ENCODE measurements around the gene RBBP7.

The RBBP7 gene

DNA sequence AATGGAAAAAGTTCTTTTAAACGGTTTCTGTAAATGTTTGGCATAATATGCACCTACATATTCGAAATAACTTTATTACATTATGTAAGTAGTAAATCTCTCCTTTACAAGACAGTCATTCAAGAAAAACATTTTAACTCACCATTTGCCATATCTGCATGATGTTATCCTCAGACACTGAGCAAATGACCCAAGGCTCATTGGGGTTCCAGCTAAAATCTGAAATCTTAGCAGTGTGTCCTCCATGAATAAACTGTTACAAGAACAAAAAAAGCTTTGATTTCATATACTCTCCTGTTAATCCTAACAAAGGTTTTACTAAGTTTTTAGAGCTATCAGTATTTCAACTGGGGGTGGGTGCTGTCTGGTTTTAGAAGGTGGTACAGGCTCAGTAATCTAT lies 24.5 kb downstream of the RBBP7 start:
- no peaks in the 10 kb centered on the region for H4K20me1 ChIP-seq (ENCODE audit: insufficient read depth)
- H3K4me3 ChIP-seq (IDR thresholded peaks at IDR 0.05; ENCODE audit: insufficient read depth, low read depth, low read length): no peak overlapping the region
- TF ChIP-seq, protein P1, sequence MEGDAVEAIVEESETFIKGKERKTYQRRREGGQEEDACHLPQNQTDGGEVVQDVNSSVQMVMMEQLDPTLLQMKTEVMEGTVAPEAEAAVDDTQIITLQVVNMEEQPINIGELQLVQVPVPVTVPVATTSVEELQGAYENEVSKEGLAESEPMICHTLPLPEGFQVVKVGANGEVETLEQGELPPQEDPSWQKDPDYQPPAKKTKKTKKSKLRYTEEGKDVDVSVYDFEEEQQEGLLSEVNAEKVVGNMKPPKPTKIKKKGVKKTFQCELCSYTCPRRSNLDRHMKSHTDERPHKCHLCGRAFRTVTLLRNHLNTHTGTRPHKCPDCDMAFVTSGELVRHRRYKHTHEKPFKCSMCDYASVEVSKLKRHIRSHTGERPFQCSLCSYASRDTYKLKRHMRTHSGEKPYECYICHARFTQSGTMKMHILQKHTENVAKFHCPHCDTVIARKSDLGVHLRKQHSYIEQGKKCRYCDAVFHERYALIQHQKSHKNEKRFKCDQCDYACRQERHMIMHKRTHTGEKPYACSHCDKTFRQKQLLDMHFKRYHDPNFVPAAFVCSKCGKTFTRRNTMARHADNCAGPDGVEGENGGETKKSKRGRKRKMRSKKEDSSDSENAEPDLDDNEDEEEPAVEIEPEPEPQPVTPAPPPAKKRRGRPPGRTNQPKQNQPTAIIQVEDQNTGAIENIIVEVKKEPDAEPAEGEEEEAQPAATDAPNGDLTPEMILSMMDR (conservative IDR thresholded peaks at IDR 0.05; ENCODE audit: low read depth, low read length): no peak
- no peaks in the 10 kb centered on the region for H3K36me3 ChIP-seq (ENCODE audit: insufficient read depth)
- no peak overlapping the region for H3K9ac ChIP-seq
- no peaks in the 10 kb centered on the region for H3K4me1 ChIP-seq (ENCODE audit: low read depth, poor library complexity, severe bottlenecking)
- no peak overlapping the region for H3K4me2 ChIP-seq
- H3K27me3 ChIP-seq (ENCODE audit: insufficient read depth, low read depth): no peaks in the 10 kb centered on the region
- H3K27ac ChIP-seq: no peak overlapping the region
- no peak overlapping the region for H2AFZ ChIP-seq (ENCODE audit: low read depth)
- H3K79me2 ChIP-seq (ENCODE audit: insufficient read depth, low read depth): no peaks in the 10 kb centered on the region; the same call in 1 of the 2 replicates

GRCh38 chrX:16843208-16843909 lies 26.8 kb downstream of the RBBP7 start:
- Histone ChIP-seq H3K36me3 (ENCODE audit: insufficient read depth) (no peaks in the 10 kb centered on the region), H3K4me3 (IDR thresholded peaks at IDR 0.05; ENCODE audit: insufficient read depth, low read depth, low read length) (no peak overlapping the region)
- TF ChIP-seq, protein P1 (conservative IDR thresholded peaks at IDR 0.05; ENCODE audit: low read depth, low read length): no peak

DNA sequence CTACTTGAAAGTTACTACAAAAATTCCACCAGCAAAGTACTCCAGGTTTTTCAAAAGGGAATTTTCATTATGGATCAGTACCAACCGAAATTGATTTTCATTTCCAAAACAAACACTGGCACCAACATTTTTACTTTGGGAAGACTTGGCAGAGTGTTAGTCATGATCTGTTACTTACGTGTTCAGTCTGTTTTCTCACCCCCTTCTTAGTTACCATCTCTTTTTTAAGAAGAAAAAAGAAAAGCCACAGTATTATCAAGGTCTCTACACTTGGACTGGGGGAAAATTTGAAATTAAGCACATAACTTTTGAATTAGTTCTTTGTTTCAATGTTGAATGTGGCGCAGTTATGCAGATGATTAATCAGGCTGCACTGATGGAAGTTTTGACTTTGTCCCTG lies 27.5 kb downstream of the RBBP7 start:
- TF ChIP-seq, protein P1 (conservative IDR thresholded peaks at IDR 0.05; ENCODE audit: low read depth, low read length): no peak
- no peak overlapping the region for H3K4me3 ChIP-seq (IDR thresholded peaks at IDR 0.05; ENCODE audit: insufficient read depth, low read depth, low read length)
- no peaks in the 10 kb centered on the region for H3K36me3 ChIP-seq (ENCODE audit: insufficient read depth)
- no peak overlapping the region for H2AFZ ChIP-seq (ENCODE audit: low read depth)
- H3K4me1 ChIP-seq (ENCODE audit: low read depth, poor library complexity, severe bottlenecking): peaks cover 6% of the 10 kb centered on the region
- no peaks in the 10 kb centered on the region for H3K27me3 ChIP-seq (ENCODE audit: insufficient read depth, low read depth)
- no peak overlapping the region for H3K9ac ChIP-seq
- no peaks in the 10 kb centered on the region for H4K20me1 ChIP-seq (ENCODE audit: insufficient read depth)
- no peak overlapping the region for H3K27ac ChIP-seq
- H3K79me2 ChIP-seq (ENCODE audit: insufficient read depth, low read depth): no peaks in the 10 kb centered on the region
- no peak overlapping the region for H3K4me2 ChIP-seq

More at GRCh38 chrX:16843208-16843909, 26.8 kb downstream of the RBBP7 start:
- Histone ChIP-seq H3K27me3 (ENCODE audit: insufficient read depth, low read depth) (no peaks in the 10 kb centered on the region), H3K4me2 (no peak overlapping the region), H3K27ac (no peak overlapping the region), H3K79me2 (ENCODE audit: insufficient read depth, low read depth) (no peaks in the 10 kb centered on the region), H3K4me1 (ENCODE audit: low read depth, poor library complexity, severe bottlenecking) (peaks cover 6% of the 10 kb centered on the region), H3K9ac (no peak overlapping the region), H4K20me1 (ENCODE audit: insufficient read depth) (no peaks in the 10 kb centered on the region), H2AFZ (ENCODE audit: low read depth) (no peak overlapping the region)

- no peaks in the 10 kb centered on the region for H3K36me3 ChIP-seq (ENCODE audit: insufficient read depth)
- no peak overlapping the region for H3K4me2 ChIP-seq
- H2AFZ ChIP-seq (ENCODE audit: low read depth): no peak overlapping the region
- H3K9ac ChIP-seq: no peak overlapping the region
- no peaks in the 10 kb centered on the region for H3K27me3 ChIP-seq (ENCODE audit: insufficient read depth, low read depth)
- H4K20me1 ChIP-seq (ENCODE audit: insufficient read depth): no peaks in the 10 kb centered on the region
- H3K4me1 ChIP-seq (ENCODE audit: low read depth, poor library complexity, severe bottlenecking): peaks cover 6% of the 10 kb centered on the region
- H3K79me2 ChIP-seq (ENCODE audit: insufficient read depth, low read depth): no peaks in the 10 kb centered on the region
- no peak overlapping the region for H3K27ac ChIP-seq
- TF ChIP-seq, protein P1 (conservative IDR thresholded peaks at IDR 0.05; ENCODE audit: low read depth, low read length): no peak
- H3K4me3 ChIP-seq (IDR thresholded peaks at IDR 0.05; ENCODE audit: insufficient read depth, low read depth, low read length): no peak overlapping the region
Measured at GRCh38 chrX:16839852-16840460, 30.2 kb downstream of the RBBP7 start.

Data from KMS-11 (cell line).